Smooth muscle cell of the umbilical artery (primary cell): Measurements from ENCODE around the gene SHANK1. TPM values are rescaled to one million over a fixed set of nuclear protein-coding genes. Genes with fewer than 3 reads are reported as not detected.

Source experiments
- total RNA-seq: library from RNA; depleted of rRNA; stranded (reverse); fragments of >200 nt; gene quantifications from 2 replicates; pipeline ENCODE4 v1.2.3, GENCODE V29; 2014

SHANK1 gene
- 6.8 and 11.0 TPM in 2 replicates for total RNA-seq

DNA sequence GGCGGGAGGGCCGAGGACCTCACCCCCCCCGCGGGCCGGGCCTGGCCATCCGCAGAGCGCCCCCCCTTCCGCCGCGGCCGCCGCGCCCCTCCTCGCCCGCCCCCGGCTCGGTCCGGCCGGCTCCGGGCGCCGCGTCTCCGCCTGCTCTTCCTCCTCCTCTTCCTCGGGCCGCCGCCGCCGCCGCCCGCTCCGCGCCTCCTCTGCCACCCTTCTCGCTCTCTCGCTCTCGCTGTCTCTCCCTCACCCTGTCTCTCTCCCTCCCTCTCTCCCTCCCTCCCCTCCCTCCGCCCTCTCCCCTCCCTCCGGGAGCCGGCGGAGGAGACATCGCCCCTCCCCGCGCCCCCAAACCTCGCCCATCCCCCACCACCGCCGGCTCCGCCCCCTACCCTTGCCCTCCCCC lies at the start of gene SHANK1:
Gene SHANK1 (minus strand): TSS at position 237 of the 400 bp plus-strand sequence. CDS start 2,883 bp downstream, outside the sequence.

DNA sequence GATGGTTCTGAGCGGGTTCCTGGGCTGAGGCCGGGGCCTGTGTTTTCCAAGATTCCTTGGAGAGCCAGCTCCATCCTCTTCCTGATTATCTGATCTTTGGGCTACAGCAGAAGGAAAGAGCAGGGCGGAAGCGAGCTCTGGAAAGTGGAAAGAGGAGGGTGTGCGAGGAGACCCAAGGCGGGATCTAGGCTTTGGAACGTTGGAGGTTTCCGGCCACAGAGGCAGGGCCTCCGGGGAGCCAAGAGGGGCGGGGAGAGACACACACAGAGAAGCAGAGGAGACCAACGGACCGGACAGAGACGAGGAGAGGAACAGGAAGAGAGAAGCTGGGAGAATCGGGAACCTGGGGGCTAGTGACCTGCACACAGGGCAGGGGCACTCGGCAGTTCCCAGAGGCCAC lies 3.5 kb upstream of the SHANK1 start, which contains the start of gene CLEC11A:
Gene CLEC11A (plus strand): TSS at position 296 of the 400 bp plus-strand sequence. CDS start 162 bp downstream, outside the sequence.

DNA sequence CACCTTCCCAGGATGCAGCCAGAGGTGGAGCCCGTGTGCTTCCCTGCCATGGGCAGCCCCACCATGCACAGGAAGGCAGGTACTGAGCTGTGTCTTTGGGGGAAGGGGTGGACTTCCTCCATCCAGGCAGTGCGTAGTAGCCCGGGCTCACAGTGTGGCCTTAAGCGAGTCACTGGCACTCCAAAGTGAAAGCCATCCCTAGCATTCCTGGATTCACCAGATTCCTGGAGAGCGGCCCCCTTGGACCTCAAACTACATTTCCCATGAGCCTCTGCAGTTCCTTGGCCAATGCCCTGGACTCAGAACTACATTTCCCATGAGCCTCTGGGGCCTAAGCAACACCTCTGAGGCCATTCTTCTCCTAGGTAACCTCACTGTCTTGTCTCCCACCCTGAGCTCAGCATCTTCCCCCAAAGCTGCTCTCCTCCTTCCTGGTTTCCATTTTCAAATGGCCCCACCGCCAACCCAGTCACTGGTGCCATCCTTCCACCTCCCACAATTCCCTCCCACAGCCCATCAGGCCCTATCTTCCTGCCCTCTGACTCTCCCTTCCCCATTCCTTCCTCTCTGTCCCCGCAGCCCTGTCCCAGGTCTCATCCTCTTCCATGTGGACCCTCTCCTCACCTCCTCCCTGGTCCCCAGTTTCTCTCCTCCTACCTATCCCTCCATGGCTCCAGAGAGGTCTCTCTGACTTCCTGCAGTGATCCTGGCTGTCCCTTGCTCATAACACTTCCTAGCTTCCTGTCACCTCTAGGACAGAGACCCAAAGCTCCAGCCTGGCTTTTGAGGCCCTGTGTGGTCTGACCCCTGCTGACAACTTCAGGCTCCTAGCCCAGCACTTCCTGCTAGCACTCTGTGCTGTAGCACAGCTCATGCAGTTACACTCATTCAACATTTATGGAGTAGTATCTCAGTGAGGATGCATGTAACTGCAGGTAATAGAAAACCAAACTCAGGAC lies 69.9 kb downstream of the SHANK1 start, which contains the start of gene C19orf81:
Gene C19orf81 (plus strand): TSS at position 13 of the 959 bp plus-strand sequence. CDS start 0 bp downstream, at position 13.

DNA sequence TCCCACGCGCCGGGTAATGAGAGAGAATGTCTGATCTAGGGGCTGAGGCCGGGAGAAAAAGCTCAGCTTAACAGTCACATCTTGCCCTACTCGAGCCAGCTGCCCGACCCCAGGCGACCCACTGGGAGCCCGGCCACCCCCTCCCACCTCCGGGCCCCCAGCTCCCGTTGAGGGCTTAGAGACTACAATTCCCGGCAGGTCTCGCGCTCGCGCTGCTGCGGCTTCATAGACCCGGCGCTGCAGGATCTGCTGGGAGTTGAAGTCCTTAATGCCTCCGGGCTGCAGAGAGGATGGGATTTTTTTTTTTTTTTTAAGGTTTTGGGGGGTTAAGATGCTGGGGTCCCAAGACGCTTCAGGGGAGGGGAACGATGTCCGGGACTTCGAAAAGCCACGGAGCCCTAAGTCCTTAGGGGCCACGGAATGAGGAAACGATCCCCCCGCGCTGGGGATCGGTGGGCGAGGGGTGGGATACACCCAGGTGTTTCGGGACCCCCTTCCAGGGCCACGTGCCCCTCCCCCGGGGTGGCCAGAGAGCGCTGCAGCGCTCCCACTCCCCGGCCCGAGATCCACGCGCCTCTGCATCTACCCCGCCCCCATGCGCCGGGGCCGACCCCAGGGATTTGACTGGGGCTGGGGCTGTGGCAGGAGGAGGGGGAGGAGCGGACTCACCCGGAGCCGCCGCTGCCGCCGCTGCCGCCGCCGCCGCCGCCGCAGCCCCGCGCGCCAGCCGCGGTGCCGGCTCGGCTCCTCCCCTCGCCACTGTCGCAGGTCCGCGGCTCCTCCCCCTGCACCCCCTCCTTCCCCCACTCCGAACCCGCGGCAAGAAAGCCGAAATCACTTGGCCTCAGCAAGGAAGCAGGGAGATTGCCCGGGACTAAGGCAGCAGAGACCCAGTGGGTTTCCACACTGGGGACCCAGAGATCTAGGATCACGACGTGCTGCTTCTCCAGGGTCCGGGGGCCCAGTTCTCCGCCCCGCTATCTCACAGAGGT lies 80.2 kb downstream of the SHANK1 start, which contains the start of gene SYT3:
Gene SYT3 (minus strand): TSS at position 761 of the 992 bp plus-strand sequence. CDS start 2,470 bp downstream, outside the sequence.

Other genes with a start within 250 kb of the SHANK1 start
- 76.0 and 78.1 TPM in 2 replicates for gene EMC10, start 243.3 kb downstream of the SHANK1 start, total RNA-seq
- gene GARIN5A, start 243.0 kb downstream of the SHANK1 start, total RNA-seq = 0.30 TPM in 1 of 2 replicates, not detected in the other
- gene JOSD2, start 208.6 kb downstream of the SHANK1 start, total RNA-seq = 18.6 and 27.0 TPM in 2 replicates
- gene ASPDH, start 205.9 kb downstream of the SHANK1 start, total RNA-seq = not detected in 2 replicates
- gene LRRC4B, start 151.4 kb downstream of the SHANK1 start, total RNA-seq = 0.18 and 0.30 TPM in 2 replicates
- 0.14 and 0.59 TPM in 2 replicates for gene SYT3, start 79.9 kb downstream of the SHANK1 start, total RNA-seq
- gene C19orf81, start 70.4 kb downstream of the SHANK1 start, total RNA-seq = not detected in 2 replicates
- 56.1 and 68.0 TPM in 2 replicates for gene CLEC11A, start 3.6 kb upstream of the SHANK1 start, total RNA-seq
- not detected in 2 replicates for gene GPR32, start 50.7 kb upstream of the SHANK1 start, total RNA-seq
- not detected in 2 replicates for gene ACP4, start 70.6 kb upstream of the SHANK1 start, total RNA-seq
- not detected in 2 replicates for gene KLK1, start 104.0 kb upstream of the SHANK1 start, total RNA-seq
- gene KLK15, start 113.8 kb upstream of the SHANK1 start, total RNA-seq = not detected in 2 replicates
- not detected in 2 replicates for gene KLK3, start 135.1 kb upstream of the SHANK1 start, total RNA-seq
- not detected in 2 replicates for gene KLK2, start 153.6 kb upstream of the SHANK1 start, total RNA-seq
- not detected in 2 replicates for gene KLK4, start 191.6 kb upstream of the SHANK1 start, total RNA-seq
- gene KLK5, start 233.2 kb upstream of the SHANK1 start, total RNA-seq = not detected in 2 replicates
- not detected in 2 replicates for gene KLK6, start 249.8 kb upstream of the SHANK1 start, total RNA-seq